Colon (tissue), 2 donors: ENCODE measurements around the gene FUT8.

ENCODE experiments used
- FAIRE-seq: peaks from 2 replicates; lab custom pipeline; 2012; peaks lifted over from hg19 to GRCh38; lab: Jason Lieb, UNC
- donor health status: control.
- donor health status: control.

Gene FUT8

DNA sequence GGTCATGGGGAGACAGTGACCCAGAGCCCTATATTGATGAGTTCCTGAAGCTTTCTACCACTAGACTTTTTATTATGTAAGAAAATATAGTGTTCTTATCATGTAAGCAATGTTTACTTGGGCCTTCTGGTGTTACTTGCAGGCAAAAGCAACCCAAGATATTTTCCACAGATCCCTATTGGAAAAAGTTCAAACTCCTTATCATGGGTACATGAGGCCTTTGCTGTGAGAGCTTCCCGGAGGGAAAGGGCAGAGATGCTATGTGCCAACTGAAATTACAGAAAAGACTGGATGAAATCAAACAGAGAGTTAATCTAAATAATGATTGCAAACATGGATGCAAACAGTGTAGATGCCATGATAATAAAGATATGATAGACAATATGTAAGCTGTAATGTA is 361.5 kb downstream of the FUT8 start:
- no peak for FAIRE-seq

GRCh38 chr14:65776193-65776852 is 363.8 kb downstream of the FUT8 start:
- FAIRE-seq = no peak

DNA sequence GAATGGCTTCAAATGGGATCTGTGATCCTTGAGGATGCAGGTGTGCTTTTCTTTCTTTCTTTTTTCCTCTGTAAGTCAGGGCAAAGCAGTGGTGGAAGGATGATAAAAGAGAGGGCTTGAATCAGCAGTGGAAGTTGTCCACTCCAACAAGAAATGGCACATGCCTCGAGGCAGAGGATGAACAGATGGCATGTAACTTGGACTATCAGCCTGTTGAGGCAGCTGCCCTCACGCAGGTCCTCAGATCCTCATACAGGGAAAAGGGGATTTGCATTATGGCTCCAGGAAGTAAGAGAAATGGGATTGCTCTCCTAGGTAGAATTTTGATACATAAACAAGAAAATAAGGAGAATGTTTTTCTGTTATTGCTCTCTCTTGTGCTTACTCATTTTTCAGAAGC is 368.0 kb downstream of the FUT8 start:
- no peak for FAIRE-seq

- FAIRE-seq = no peak
Measured at GRCh38 chr14:65783101-65783500, 370.6 kb downstream of the FUT8 start.

DNA sequence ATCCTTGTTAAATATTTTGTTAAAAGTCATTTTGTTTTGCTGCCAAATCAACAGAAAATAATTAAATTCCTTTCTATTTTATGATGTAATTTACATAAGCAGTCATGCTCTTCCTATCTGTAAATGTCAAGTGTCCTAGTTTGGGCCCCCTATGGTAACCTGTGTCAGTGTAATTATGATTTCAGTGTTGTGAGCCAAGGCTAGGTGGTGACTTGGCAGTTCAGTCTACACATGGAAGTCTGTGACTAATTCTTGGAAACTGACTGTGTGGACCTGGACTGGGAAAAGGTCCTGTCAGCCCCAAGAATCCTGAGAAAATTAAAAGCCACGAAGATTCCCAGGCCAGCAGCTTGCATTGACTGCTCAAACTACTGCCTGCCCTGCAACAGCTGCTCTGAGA is 371.0 kb downstream of the FUT8 start:
- no peak for FAIRE-seq

DNA sequence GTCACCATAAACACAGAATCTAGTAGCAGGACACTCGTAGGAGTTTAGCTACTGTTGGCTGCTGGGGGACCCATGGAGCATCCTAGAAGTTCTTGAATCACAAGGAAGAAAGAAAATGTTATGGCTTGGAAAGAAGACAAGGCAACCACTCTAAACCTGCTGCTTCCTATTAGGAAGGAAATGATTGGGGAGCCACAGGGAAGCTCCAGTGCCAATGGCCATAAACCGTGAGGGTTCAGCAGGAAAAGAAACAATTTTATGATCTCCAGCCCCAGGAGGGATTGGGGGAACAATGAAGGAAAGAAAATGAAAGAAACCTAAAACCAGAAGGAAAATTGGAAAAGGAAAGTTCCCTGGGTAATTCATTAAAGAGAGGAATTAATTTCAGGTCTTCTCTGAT is 372.0 kb downstream of the FUT8 start:
- no peak for FAIRE-seq

GRCh38 chr14:65787461-65787860 is 374.9 kb downstream of the FUT8 start:
- FAIRE-seq = no peak

GRCh38 chr14:65788876-65789275 is 376.3 kb downstream of the FUT8 start:
- FAIRE-seq = no peak

DNA sequence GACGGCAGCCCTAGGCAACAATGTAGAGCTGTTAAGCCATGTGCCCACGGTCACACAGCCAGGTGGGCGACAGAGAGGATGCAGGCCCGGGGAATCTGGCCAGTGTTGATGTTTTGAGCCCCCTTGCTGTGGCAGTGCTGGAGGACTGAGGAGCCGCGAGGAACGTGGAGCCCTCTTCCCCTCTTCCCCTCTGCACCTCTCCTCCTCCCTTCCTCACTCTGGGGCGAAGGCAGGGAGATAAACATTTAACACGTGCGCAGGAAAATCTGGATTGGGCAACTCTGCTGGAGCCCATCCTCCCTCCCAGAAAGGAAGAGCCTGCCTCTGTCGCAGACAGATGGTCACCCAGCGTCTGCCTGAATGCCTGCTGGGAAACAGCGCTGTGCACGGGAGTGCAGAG is 376.8 kb downstream of the FUT8 start:
- no peak for FAIRE-seq

- FAIRE-seq = no peak
Measured at GRCh38 chr14:65790172-65790815, 377.8 kb downstream of the FUT8 start.

- FAIRE-seq = no peak
Measured at GRCh38 chr14:65791191-65791981, 378.9 kb downstream of the FUT8 start.

DNA sequence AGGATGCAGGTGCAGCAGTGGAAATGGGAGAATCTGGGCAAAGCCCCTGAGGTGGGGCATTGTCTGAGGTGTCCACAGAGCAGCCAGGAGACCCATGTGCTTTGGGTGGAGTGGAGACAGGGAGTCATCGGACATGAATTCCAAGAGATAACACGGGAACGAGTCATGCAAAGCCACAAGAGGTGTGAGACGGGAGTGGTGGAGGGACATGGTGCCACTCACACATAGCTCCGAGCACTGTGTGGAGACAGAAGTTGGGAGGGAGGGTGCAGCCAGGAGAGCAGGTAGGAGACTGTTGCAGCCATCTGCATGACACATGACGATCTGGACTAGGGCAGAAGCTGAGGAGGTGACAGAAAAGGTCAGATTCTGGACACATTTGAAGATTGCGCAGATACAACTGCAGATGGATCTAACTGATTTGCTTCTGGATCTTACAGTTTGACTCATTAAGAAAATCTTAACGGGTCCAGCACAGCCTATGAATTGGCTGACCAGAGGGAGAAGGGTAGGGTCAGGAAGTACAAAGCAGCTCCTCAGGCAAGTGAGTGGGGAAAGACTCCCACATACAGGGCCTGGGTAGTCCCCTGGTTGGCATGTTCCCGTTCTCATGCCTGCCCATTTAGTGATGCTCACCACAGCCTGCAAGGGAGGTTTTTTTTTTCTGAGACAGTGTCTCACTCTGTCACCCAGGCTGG is 379.8 kb downstream of the FUT8 start:
- no peak for FAIRE-seq
